ENCODE results near the gene PAPLN.

PAPLN gene

GRCh38 chr14:73263606-73264005, 26.3 kb downstream of the PAPLN start:
- DNase-seq, result no peak

GRCh38 chr14:73264080-73264884, 27.0 kb downstream of the PAPLN start:
- no peak for DNase-seq

GRCh38 chr14:73264885-73265720, 27.8 kb downstream of the PAPLN start:
- DNase-seq, result no peak

GRCh38 chr14:73265721-73266046, 28.4 kb downstream of the PAPLN start:
- no peak for DNase-seq

GRCh38 chr14:73266317-73266716, 29.0 kb downstream of the PAPLN start:
- DNase-seq, result no peak

- no peak for DNase-seq
These were observed 30.2 kb downstream of the PAPLN start for GRCh38 chr14:73267474-73267873.

GRCh38 chr14:73269729-73270531, 32.6 kb downstream of the PAPLN start:
- no peak for DNase-seq

- no peak for DNase-seq
These were observed 35.1 kb downstream of the PAPLN start for GRCh38 chr14:73272393-73272792.

GRCh38 chr14:73273799-73274198, 36.5 kb downstream of the PAPLN start:
- DNase-seq, result no peak

- no peak for DNase-seq
These were observed 39.5 kb downstream of the PAPLN start for GRCh38 chr14:73276836-73277235.

GRCh38 chr14:73277376-73277775, 40.1 kb downstream of the PAPLN start:
- no peak for DNase-seq

GRCh38 chr14:73280903-73281302, 43.6 kb downstream of the PAPLN start:
- no peak for DNase-seq

GRCh38 chr14:73283608-73284379, 46.5 kb downstream of the PAPLN start:
- peak; percentile 63 for DNase-seq

- no peak for DNase-seq
These were observed 48.7 kb downstream of the PAPLN start for GRCh38 chr14:73285979-73286378.

GRCh38 chr14:73286598-73286997, 49.3 kb downstream of the PAPLN start:
- DNase-seq, result no peak

GRCh38 chr14:73287071-73287470, 49.8 kb downstream of the PAPLN start:
- no peak for DNase-seq

- no peak for DNase-seq
These were observed 52.0 kb downstream of the PAPLN start for GRCh38 chr14:73289308-73289707.

- no peak for DNase-seq
These were observed 52.4 kb downstream of the PAPLN start for GRCh38 chr14:73289729-73290128.

GRCh38 chr14:73290279-73290678, 53.0 kb downstream of the PAPLN start:
- no peak for DNase-seq

GRCh38 chr14:73293782-73294781, 56.8 kb downstream of the PAPLN start:
- no peak for DNase-seq

GRCh38 chr14:73295198-73295796, 58.0 kb downstream of the PAPLN start:
- peak; percentile 33 for DNase-seq

All from NCI-H2227 treated with DMSO at 0.1 percent for 48 hours (cell line).